ENCODE results near the gene PUSL1.

PUSL1 gene

GRCh38 chr1:1340791-1341548, 32.6 kb downstream of the PUSL1 start:
- DNase-seq (ENCODE audit: low read depth): no peak

DNA sequence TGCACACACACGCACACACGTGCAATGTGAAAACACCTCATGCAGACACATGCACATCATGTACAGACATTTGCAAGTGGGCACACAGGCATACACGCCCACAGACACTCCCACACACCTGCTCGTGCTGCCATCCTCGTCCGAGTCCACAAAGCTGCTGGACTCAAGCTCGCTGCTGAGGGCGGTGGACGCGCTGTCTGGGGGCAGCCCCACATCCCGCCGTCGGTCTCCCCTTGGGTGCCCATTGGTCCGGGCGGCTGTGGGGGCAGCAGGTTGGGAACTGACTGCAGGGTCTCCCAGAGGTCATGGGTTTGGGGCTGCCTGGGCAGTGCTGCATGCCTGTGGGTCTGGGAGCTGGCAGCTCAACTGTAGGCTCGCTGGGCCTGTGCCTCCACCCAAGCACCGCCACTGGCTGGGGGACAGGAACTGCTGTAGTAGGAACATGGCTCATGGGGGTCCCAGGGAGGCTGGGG, 33.2 kb downstream of the PUSL1 start:
- no peak for DNase-seq (ENCODE audit: low read depth)

- no peak for DNase-seq (ENCODE audit: low read depth)
Observed at GRCh38 chr1:1342061-1342562, 33.7 kb downstream of the PUSL1 start.

DNA sequence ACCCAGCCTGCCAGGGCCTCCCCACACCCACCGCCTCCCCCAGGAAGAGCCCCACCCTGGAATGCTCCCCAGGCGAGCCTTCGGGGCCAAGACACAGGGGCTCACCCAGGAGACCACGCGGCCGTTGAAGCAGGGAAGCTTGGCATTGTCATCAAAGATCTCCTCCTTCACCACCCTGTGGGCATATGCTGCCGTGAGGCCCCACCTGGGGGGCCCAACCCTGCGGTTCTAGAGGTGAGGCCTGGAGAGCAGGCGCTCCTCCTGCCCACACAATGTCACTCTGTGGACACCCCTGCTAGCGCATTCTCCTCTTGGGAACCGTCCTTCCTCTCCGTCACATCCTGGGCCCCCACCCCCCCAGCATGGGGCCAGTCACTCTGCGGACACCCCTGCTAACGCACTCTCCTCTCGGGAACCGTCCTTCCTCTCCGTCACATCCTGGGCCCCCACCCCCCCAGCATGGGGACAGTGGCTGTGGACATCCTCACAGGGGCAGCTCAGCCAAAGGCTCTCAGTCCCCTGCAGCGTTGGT, 34.3 kb downstream of the PUSL1 start:
- no peak for DNase-seq (ENCODE audit: low read depth)

- no peak for DNase-seq (ENCODE audit: low read depth)
Observed at GRCh38 chr1:1343811-1344421, 35.5 kb downstream of the PUSL1 start.

- DNase-seq (ENCODE audit: low read depth): peak; percentile 37
Observed at GRCh38 chr1:1344655-1345361, 36.4 kb downstream of the PUSL1 start.

GRCh38 chr1:1345384-1345783, 37.0 kb downstream of the PUSL1 start:
- DNase-seq (ENCODE audit: low read depth): no peak

- DNase-seq (ENCODE audit: low read depth): no peak
Observed at GRCh38 chr1:1345860-1346500, 37.6 kb downstream of the PUSL1 start.

DNA sequence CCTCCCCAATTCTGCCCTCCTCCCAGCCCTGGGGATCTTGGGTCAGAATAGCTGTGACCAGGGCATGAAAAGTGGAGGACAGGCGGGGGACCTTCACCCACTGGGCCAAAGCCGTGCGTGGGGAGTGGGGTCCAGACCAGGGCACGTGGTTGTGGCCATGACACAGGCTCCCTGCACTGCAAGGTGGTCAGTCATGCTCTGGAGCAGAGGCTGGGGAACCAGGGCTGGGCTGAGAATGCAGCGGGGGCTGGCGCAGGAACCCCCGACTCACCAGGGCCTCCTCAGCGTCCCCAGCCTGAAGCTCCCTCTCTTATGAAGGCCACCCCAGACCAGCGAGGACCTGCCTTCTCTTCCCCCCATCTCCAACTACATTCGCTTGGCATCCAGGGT, 38.1 kb downstream of the PUSL1 start:
- DNase-seq (ENCODE audit: low read depth): no peak

GRCh38 chr1:1347026-1347595, 38.7 kb downstream of the PUSL1 start:
- DNase-seq (ENCODE audit: low read depth): no peak

GRCh38 chr1:1347663-1348419, 39.4 kb downstream of the PUSL1 start:
- DNase-seq (ENCODE audit: low read depth): no peak

DNA sequence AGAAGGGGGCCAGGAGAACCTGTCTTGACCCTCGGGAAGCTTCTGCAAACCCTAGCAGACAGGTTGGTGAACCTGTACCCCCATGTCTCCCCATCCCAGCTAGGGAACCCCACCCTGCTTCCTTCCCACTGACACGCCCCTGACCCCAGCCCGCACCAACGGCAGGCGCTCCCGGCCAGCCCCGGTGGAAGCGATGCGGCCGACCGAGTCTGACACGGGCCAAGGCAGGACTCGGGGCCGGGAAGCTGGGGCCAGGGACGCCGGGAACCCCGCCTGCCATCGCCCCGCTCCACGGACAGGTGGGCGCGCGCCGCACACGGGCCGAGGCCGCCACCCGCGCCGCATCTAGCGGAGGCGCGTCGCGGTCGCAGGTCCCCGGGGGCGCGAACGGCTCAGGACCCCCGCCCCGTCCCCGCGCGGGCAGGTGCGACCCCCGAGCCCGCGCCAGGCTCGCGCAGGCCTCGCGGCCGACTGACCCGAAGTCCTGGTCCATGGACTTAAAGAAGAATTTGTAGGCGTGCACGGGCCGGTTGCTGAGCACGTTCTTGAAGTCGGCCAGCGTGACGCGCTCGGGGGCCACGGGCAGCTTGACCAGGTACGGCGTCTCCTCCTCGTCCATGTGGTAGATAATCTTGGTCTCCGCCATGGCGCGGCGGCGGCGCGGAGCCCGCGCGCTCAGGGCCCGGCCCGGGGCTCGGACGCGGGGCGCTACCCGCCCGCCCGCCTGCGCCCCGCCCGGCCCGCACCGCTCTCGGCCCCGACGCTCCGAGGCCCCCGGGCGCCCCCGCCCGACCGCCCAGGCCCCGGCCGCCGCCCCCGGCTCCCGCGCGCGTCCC, 40.2 kb downstream of the PUSL1 start:
- DNase-seq (ENCODE audit: low read depth): no peak

DNA sequence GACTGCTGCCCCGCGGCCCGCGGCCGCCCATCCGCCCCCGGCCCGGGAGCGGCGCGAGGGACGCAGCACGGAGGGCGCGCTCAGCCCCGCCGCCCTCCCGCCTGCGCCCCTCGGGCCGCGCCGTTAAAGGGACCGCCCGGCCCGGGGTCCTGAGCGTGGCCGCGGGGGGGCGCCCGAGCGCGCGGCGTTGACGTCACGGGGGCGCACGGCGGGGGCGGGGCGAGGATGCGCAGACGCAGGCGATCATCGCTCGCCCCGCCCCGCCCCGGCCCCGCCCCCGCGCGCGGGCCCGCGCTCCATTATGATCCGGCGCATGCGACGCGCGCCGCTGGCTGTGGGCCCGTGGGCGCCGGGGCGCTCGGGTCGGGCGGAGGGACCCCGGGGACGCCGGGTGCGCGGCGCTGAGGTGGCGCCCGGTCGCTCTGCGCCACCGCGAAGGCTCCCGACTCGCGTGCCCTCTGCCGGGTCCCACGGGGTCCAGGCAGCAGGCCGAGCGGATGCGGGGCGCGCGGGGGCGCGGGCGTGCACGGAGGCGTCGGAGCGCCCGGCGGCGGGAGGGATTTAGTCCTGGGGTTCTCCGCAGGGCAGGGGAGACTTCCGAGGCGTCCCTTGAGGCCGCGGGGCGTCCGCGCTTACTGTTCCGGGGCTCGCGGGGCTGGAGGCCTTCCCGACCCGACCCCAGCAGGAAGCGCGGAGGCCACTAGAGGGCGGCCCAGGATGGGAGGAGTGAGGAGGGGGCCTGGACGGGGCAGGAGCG, 41.0 kb downstream of the PUSL1 start, which contains the start of gene DVL1:
DVL1 (minus strand) TSS at position 163 of the 757 bp plus-strand sequence. CDS start 353 bp downstream, outside the sequence.
- peak; percentile 53 for DNase-seq (ENCODE audit: low read depth)

- no peak for DNase-seq (ENCODE audit: low read depth)
Observed at GRCh38 chr1:1351511-1352427, 43.4 kb downstream of the PUSL1 start.

DNA sequence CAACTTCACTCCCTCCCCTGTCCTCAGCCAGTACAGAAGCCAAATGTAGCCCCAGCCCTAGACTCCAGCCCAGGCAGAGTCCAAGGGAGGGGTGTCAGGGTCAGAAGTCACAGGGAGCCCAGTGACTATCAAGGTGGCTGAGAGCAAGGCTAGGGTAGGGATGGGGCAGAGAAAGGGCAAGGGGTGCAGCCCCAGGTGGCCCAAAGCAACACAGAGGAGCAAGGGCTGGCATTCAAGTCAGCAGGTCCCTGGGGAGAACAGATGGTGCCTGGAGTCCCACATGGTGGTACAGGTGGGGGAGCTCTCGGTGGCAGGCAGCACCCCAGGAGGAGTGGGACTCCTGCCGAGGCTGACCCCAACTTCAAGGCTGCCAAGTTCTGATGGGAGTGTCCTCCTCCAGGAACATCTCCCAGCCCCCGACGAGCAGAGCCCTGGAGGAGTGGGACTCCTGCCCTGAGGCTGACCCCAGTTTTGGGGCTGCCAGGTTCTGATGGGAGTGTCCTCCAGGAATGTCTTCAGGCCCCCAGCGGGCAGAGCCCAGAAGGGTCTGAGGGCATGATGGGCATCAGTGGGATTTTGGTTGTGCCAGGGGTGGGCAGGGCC, 44.5 kb downstream of the PUSL1 start:
- no peak for DNase-seq (ENCODE audit: low read depth)

- no peak for DNase-seq (ENCODE audit: low read depth)
Observed at GRCh38 chr1:1353389-1354151, 45.2 kb downstream of the PUSL1 start.

Data from stimulated activated CD8-positive, alpha-beta memory T cell treated with anti-CD3 and anti-CD28 coated beads, Interleukin-12 subunit alpha, Interleukin-12 subunit beta, amount 100 ng/mL, for 4 hours (primary cell).